Vagina (tissue), 2 donors: ENCODE results near the gene PPT2.

Experiments used
- POLR2A ChIP-seq, 2 donors: fragments of 450-650 bp; IDR thresholded peaks; one replicate each; pipeline ENCODE4 v1.6.1; 2017; ENCODE audit warnings: antibody characterized with exemption in 2 of 2, mild to moderate bottlenecking in 2 of 2, moderate library complexity in 2 of 2
- POLR2AphosphoS5 ChIP-seq, 2 donors: sonication (generic); formaldehyde crosslinking; IDR thresholded peaks; one replicate each; pipeline ENCODE4 v1.9.0; 2017; ENCODE audit warnings: antibody characterized with exemption in 2 of 2, mild to moderate bottlenecking in 2 of 2, low read depth in 1 of 2; ENCODE audit not compliant: insufficient read depth in 1 of 2
- TF ChIP-seq, protein P1 (sequence below), 3 experiments: fragments of 450-650 bp in 2 of 3; fragments of 200-600 bp in 1 of 3; sonication (generic) in 1 of 3; IDR thresholded peaks; one replicate each; pipeline ENCODE4 v1.5.1; 2017 to 2019; ENCODE audit warnings: antibody characterized with exemption in 3 of 3, mild to moderate bottlenecking in 2 of 3, moderate library complexity in 2 of 3

GRCh38 chr6:32184084-32184640, 30.2 kb downstream of the PPT2 start, which contains the start of gene AGER:
- TF ChIP-seq, protein P1, sequence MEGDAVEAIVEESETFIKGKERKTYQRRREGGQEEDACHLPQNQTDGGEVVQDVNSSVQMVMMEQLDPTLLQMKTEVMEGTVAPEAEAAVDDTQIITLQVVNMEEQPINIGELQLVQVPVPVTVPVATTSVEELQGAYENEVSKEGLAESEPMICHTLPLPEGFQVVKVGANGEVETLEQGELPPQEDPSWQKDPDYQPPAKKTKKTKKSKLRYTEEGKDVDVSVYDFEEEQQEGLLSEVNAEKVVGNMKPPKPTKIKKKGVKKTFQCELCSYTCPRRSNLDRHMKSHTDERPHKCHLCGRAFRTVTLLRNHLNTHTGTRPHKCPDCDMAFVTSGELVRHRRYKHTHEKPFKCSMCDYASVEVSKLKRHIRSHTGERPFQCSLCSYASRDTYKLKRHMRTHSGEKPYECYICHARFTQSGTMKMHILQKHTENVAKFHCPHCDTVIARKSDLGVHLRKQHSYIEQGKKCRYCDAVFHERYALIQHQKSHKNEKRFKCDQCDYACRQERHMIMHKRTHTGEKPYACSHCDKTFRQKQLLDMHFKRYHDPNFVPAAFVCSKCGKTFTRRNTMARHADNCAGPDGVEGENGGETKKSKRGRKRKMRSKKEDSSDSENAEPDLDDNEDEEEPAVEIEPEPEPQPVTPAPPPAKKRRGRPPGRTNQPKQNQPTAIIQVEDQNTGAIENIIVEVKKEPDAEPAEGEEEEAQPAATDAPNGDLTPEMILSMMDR (IDR thresholded peaks at IDR 0.05), result no peak
- TF ChIP-seq POLR2A (IDR thresholded peaks at IDR 0.05) (no peak), POLR2AphosphoS5 (IDR thresholded peaks at IDR 0.05; ENCODE audit: insufficient read depth in 1 of 2, low read depth in 1 of 2) (no peak)
